ENCODE results near the gene IMPG1.

Gene IMPG1, protein sequence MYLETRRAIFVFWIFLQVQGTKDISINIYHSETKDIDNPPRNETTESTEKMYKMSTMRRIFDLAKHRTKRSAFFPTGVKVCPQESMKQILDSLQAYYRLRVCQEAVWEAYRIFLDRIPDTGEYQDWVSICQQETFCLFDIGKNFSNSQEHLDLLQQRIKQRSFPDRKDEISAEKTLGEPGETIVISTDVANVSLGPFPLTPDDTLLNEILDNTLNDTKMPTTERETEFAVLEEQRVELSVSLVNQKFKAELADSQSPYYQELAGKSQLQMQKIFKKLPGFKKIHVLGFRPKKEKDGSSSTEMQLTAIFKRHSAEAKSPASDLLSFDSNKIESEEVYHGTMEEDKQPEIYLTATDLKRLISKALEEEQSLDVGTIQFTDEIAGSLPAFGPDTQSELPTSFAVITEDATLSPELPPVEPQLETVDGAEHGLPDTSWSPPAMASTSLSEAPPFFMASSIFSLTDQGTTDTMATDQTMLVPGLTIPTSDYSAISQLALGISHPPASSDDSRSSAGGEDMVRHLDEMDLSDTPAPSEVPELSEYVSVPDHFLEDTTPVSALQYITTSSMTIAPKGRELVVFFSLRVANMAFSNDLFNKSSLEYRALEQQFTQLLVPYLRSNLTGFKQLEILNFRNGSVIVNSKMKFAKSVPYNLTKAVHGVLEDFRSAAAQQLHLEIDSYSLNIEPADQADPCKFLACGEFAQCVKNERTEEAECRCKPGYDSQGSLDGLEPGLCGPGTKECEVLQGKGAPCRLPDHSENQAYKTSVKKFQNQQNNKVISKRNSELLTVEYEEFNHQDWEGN

DNA sequence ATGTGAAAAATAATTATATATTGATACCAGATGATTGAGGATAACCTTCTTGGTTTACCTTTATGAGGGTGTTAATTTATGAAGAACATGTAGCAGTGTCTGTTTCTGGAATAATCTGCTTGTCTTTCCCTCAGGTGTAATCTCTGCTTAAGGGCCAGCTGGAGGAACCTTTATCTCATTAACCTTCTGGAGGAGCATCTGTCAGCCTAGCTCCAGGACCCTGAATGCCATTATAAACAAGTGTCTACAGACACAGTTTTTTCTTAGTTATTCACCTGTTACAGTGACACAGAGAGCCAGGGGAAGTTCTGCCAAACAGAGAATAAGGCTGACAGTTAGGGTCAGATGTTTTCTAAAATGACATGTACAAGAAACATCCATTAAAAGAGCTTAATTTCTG, at the start of gene IMPG1:
IMPG1 (minus strand) TSS at position 101 of the 400 bp plus-strand sequence. CDS start 174 bp downstream, outside the sequence.
- no peak within 1 kb of the TSS for H3K4me3 Mint-ChIP-seq
- H3K27ac Mint-ChIP-seq = no peak within 1 kb of the TSS
- peaks cover 5% of the 10 kb centered on the region for H3K9me3 Mint-ChIP-seq
- DNase-seq = no peak
- H3K36me3 Mint-ChIP-seq (ENCODE audit: low read depth) = no peaks in the 10 kb centered on the region
- H3K27me3 Mint-ChIP-seq = no peaks in the 10 kb centered on the region
- no peaks in the 10 kb centered on the region for H3K4me1 Mint-ChIP-seq (ENCODE audit: low read depth)

DNA sequence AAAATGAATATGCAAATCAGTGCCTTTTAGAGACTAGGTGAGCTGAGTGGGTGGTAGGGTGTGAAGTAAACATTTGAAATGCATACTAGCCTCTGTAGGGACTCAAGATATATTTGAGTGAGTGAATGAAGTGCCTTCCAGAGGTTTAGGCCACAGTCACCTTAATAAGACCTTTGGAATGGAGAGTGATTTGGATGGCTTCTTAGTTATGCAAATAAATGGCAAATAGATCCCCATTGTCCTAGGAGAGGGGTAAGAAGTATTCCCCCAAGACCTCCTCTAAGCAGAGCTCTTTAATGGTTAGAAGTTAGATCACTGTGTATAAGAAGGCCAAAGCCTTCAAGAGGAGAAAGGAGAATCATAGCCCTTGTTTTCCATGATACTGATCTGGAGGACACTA, 47.8 kb upstream of the IMPG1 start:
- H3K27ac Mint-ChIP-seq = no peak overlapping the region
- no peaks in the 10 kb centered on the region for H3K36me3 Mint-ChIP-seq (ENCODE audit: low read depth)
- H3K9me3 Mint-ChIP-seq = peaks cover 18% of the 10 kb centered on the region
- no peaks in the 10 kb centered on the region for H3K4me1 Mint-ChIP-seq (ENCODE audit: low read depth)
- no peak for DNase-seq
- no peaks in the 10 kb centered on the region for H3K27me3 Mint-ChIP-seq
- no peak overlapping the region for H3K4me3 Mint-ChIP-seq

DNA sequence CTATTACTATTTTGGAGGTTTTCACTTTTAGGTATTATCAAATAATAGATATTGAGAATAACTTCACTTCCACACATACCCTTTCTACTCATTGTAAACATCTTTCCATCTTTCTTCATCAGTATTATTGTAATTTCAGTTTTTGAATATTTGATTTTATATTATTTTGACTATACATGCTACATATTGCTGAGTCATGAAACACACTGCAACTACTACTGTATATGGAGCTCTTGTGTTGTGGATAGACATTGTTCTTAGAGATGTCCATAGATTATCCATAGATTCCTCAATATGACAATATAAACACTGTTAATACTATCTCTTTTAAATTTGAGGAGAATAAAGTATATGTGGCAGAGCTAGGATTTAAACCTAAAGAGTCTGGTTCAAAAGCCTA, 819 bp upstream of the IMPG1 start:
- H3K36me3 Mint-ChIP-seq (ENCODE audit: low read depth) = no peaks in the 10 kb centered on the region
- DNase-seq = no peak

DNA sequence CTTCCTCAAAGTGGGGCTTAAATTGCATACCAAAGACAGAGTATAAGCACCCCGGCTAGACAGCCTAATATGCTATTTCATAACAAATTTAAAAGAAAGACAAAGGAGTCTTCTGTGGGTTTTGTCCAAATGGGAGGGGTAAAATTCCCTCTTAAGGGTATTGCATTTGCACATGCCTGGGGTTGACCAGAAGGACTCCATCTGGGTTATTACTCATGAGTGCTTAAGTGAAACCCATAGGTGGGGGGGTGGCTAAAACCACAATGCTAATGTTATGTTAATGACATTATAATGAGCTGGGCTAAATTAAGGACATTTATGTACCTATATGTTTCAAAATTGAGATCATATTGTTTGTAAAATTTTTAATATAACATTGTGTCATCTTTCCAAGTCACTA, 15.0 kb downstream of the IMPG1 start:
- Mint-ChIP-seq H3K27me3 (no peaks in the 10 kb centered on the region), H3K4me3 (no peak overlapping the region), H3K4me1 (ENCODE audit: low read depth) (no peaks in the 10 kb centered on the region), H3K27ac (no peak overlapping the region), H3K9me3 (peaks cover 12% of the 10 kb centered on the region), H3K36me3 (ENCODE audit: low read depth) (no peaks in the 10 kb centered on the region)
- no peak for DNase-seq

More for the DNA sequence above, 819 bp upstream of the IMPG1 start:
- Mint-ChIP-seq H3K27ac (no peak overlapping the region), H3K4me1 (ENCODE audit: low read depth) (no peaks in the 10 kb centered on the region), H3K4me3 (no peak overlapping the region), H3K27me3 (no peaks in the 10 kb centered on the region), H3K9me3 (peaks cover 3% of the 10 kb centered on the region)

DNA sequence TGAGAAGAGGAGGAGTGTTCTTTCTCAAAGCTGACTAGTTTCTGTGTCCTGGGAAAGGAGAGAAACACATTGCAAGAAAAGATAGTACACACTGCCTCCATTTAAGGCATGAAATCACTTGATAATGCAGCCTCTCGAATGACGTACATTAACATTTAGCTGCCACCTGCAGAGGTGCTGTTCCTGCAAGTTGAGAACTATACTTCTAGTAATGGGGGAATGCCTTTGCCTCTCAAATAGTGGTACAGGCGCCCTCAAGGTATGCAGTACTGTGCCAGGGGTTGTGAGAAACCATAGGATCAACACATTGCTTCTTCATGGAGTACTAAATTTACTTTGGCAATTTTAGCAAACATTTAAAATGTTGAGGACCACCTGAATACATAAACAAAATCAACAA, 20.1 kb downstream of the IMPG1 start:
- no peaks in the 10 kb centered on the region for H3K36me3 Mint-ChIP-seq (ENCODE audit: low read depth)
- no peak for DNase-seq
- H3K4me3 Mint-ChIP-seq = no peak overlapping the region
- H3K27me3 Mint-ChIP-seq = no peaks in the 10 kb centered on the region
- no peaks in the 10 kb centered on the region for H3K4me1 Mint-ChIP-seq (ENCODE audit: low read depth)
- H3K27ac Mint-ChIP-seq = no peak overlapping the region
- H3K9me3 Mint-ChIP-seq = no peaks in the 10 kb centered on the region

DNA sequence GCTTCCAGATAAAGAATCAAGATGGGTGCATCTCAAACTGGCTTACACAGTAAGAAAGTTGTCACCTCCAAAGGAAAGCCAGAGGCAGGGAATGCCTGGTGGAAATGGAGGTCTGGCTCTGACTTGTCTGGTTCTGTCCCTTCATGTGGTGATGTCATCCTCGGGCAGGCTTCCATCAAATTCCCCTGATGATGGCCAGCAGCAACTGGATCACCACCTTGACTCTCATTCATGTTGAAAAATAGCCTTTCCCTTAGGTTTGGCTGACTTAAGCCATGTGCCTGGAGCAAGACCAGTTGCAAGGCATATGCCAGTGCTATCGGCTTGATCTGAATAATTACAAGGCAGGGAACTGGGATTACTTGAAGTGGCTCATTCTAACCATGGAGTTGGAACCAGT, 28.8 kb downstream of the IMPG1 start:
- DNase-seq = no peak
- H3K27me3 Mint-ChIP-seq = no peaks in the 10 kb centered on the region

DNA sequence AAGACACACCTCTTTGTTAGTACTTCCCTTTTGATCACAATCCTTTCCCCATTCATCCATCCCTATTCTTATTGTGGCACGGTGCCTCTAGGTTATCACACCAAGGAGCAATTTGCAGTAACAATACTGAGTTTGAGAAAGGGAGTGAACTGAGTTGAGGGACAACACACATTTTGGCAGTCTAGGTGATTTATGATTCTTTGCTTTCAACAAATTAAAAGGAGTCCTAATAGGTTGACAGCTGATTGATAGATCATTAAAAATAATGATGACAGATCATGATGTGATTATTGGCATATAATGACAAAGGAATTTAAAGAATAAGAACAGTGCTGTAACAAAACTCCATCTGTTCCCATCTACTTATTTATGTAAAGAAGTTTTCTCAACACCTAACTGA, 36.7 kb downstream of the IMPG1 start:
- Mint-ChIP-seq H3K27me3 (no peaks in the 10 kb centered on the region), H3K4me3 (no peak overlapping the region), H3K9me3 (peaks cover 7% of the 10 kb centered on the region), H3K4me1 (ENCODE audit: low read depth) (no peaks in the 10 kb centered on the region), H3K27ac (no peak overlapping the region), H3K36me3 (ENCODE audit: low read depth) (no peaks in the 10 kb centered on the region)
- DNase-seq = no peak

More for the DNA sequence above, 28.8 kb downstream of the IMPG1 start:
- H3K4me3 Mint-ChIP-seq = no peak overlapping the region
- H3K27ac Mint-ChIP-seq = no peak overlapping the region
- no peaks in the 10 kb centered on the region for H3K36me3 Mint-ChIP-seq (ENCODE audit: low read depth)
- H3K4me1 Mint-ChIP-seq (ENCODE audit: low read depth) = no peaks in the 10 kb centered on the region
- peaks cover 2% of the 10 kb centered on the region for H3K9me3 Mint-ChIP-seq

DNA sequence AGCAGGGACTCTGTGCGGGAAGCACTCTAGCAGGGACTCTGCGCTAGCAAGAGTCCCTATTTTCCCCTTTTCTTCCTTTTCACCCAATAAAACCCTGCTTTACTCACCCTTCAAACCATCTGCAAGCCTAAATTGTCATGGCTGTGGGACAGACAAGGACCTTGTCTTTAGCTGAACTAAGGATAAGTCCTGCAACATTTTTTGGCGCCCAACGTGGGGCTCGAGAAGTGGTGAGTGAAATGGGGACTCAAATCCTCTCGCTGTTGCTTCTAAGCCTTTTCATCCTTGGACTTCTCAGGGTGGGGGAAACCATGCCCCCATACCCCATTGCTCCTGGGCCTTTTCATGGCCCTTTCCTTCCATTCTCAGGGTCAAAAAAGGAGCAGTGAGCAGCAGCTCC, 46.4 kb downstream of the IMPG1 start:
- Mint-ChIP-seq H3K36me3 (ENCODE audit: low read depth) (no peaks in the 10 kb centered on the region), H3K4me1 (ENCODE audit: low read depth) (no peaks in the 10 kb centered on the region), H3K9me3 (peaks cover 28% of the 10 kb centered on the region), H3K27me3 (no peaks in the 10 kb centered on the region), H3K4me3 (no peak overlapping the region), H3K27ac (no peak overlapping the region)
- DNase-seq = no peak

DNA sequence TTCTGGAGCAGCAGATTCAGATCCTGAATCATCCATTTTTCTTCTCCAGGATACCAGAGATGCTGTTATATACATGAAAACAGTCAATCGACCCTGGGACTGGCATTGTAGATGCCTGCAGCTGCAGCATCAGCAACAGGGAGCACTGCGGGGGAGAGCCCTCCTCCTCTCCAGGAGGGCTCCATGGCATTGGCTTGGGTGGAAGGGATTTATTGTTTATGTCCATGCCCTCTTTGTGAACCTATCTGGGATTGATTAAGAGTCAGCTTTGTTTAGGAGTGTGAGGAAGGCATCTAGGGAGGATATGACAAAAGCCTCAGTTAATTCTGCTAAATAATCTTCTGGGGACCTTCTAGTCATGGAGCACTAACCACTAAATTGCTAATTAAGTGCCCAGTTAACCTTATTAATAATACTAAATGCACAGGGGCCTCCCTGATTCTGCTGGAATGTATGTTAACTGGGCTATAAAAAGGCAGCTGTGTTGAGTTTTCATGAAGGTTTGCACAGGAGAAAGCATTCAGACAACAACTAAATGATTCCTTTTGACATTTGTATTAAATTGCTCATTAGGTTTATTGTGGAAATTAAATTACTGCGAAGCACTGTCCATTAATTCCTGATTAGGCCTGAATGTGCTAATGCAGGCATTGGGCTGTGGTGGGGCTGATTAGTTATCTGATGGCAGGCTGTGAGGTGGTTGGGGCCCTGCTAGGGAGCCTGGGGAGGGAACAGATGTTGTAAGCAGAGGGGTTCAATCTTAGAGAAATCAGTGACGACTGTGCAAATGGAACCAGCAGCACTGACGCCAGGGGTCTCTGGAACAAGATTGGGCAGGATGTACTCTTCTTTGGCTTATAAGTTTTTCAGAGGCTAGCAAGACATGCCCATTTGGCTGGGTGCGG, 57.6 kb downstream of the IMPG1 start:
- no peak overlapping the region for H3K4me3 Mint-ChIP-seq
- H3K9me3 Mint-ChIP-seq = peaks cover 3% of the 10 kb centered on the region
- no peak overlapping the region for H3K27ac Mint-ChIP-seq
- H3K4me1 Mint-ChIP-seq (ENCODE audit: low read depth) = no peaks in the 10 kb centered on the region
- no peaks in the 10 kb centered on the region for H3K27me3 Mint-ChIP-seq
- H3K36me3 Mint-ChIP-seq (ENCODE audit: low read depth) = no peaks in the 10 kb centered on the region
- DNase-seq = no peak

DNA sequence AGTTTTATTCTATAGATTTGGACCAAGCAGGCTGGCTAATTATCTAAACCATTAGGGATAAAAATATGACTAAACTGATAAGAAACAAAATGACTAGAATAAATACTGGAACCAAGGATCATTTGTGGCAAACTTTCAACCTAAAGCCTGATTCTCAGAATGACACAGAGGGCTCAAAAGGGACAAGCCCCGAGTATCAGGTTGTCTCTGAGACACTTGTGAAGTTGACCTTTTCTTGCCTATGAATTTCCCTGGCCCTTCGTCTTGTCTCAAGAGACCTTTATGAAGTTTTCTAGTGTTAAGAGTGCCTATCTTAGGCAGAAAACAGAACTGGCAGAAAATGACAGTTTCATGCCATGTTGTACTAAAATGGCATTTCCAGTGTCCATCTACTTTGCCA, 68.3 kb downstream of the IMPG1 start:
- no peak overlapping the region for H3K4me3 Mint-ChIP-seq
- no peak overlapping the region for H3K27ac Mint-ChIP-seq
- H3K9me3 Mint-ChIP-seq = no peaks in the 10 kb centered on the region
- DNase-seq = no peak
- H3K27me3 Mint-ChIP-seq = no peaks in the 10 kb centered on the region
- H3K36me3 Mint-ChIP-seq (ENCODE audit: low read depth) = no peaks in the 10 kb centered on the region
- no peaks in the 10 kb centered on the region for H3K4me1 Mint-ChIP-seq (ENCODE audit: low read depth)

DNA sequence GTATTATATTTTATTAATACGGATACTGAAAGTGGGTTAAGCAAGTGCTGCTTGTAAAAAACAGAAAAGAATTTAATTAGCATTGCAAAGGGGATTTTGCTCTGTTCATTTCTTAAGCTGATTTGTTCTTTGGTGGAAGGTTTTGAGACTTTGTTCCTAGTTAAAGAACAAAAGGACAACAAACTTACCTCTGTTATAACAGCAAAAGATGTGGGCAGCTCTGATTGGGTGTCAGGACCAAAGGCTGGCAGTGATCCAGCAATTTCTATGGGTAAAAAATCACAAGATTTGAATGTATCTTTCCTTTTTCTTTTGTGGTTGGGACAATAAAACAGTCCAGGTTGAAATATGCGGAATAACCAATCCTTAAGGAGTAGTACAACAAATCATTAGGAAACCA, 68.8 kb downstream of the IMPG1 start:
- DNase-seq = no peak
- H3K27ac Mint-ChIP-seq = no peak overlapping the region
- H3K4me3 Mint-ChIP-seq = no peak overlapping the region
- H3K27me3 Mint-ChIP-seq = no peaks in the 10 kb centered on the region
- H3K36me3 Mint-ChIP-seq (ENCODE audit: low read depth) = no peaks in the 10 kb centered on the region
- H3K4me1 Mint-ChIP-seq (ENCODE audit: low read depth) = no peaks in the 10 kb centered on the region
- no peaks in the 10 kb centered on the region for H3K9me3 Mint-ChIP-seq

DNA sequence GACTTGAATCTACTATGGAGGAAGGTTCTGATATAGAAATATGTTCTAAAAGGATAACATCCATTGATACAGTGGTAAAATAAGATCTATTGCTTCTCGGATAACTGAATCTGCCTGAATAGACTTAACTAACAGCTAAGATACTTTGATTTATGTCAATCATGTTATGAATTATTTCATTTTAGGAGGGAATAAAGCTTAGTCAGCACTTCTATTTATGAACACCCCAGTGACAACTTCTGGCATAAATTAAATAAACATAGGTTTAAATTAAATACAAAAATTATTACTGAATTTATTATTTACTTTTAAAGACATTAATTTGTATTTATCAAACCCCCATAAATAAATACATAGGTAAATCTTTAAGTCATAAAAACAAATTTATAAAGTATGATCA, 69.3 kb downstream of the IMPG1 start:
- DNase-seq = no peak
- H3K27ac Mint-ChIP-seq = no peak overlapping the region
- H3K27me3 Mint-ChIP-seq = no peaks in the 10 kb centered on the region
- H3K36me3 Mint-ChIP-seq (ENCODE audit: low read depth) = no peaks in the 10 kb centered on the region
- no peak overlapping the region for H3K4me3 Mint-ChIP-seq
- H3K4me1 Mint-ChIP-seq (ENCODE audit: low read depth) = no peaks in the 10 kb centered on the region
- no peaks in the 10 kb centered on the region for H3K9me3 Mint-ChIP-seq

DNA sequence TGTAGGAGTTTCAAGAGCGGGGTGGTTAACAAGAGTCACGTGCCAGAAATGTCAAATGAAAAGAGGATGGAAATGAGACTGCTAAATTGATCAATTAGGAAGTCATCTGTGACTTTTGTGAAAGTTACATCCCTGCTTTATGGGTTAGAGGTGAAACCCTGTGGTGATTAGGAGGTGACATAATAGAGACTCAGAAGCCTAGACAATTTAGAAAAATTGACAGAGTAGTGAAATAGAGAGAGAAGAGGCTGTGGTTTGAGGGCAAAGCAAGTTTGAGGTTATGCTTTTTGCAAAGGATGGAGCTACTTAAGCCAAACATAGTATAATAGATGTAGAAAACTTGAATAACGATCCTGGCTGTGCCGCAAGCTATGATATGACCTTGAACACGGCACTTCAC, 71.8 kb downstream of the IMPG1 start:
- Mint-ChIP-seq H3K4me3 (no peak overlapping the region), H3K9me3 (no peaks in the 10 kb centered on the region), H3K27me3 (no peaks in the 10 kb centered on the region), H3K27ac (no peak overlapping the region), H3K36me3 (ENCODE audit: low read depth) (no peaks in the 10 kb centered on the region), H3K4me1 (ENCODE audit: low read depth) (no peaks in the 10 kb centered on the region)
- no peak for DNase-seq

DNA sequence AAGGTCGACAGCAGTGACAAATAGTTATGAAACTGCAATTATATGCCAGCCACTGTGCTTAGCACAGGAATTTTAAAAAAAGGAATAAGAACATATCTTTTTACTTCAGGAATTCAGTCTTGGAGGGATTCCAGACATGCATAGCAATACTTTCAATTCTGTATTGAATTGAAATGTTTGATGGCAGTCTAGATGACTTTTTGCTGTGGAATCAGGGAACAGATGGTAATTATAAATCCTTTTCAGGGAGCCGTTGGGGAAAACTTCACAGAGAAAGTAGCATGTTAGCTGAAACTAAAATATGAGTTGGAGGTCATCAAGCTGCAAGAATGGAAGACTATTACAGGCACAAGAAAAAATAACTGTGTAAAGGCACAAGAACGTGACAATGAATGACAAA, 74.8 kb downstream of the IMPG1 start:
- Mint-ChIP-seq H3K4me3 (no peak overlapping the region), H3K27me3 (no peaks in the 10 kb centered on the region), H3K27ac (no peak overlapping the region), H3K9me3 (no peaks in the 10 kb centered on the region), H3K4me1 (ENCODE audit: low read depth) (no peaks in the 10 kb centered on the region), H3K36me3 (ENCODE audit: low read depth) (no peaks in the 10 kb centered on the region)
- no peak for DNase-seq

Measured in activated T-cell treated with anti-CD3 and anti-CD28 coated beads, Interleukin-2, amount 50 U/mL, for 24 hours (primary cell).